ENCODE measurements around the gene GNAI1.

GRCh38 chr7:80224415-80224814, 89.8 kb downstream of the GNAI1 start:
- no peak for TF ChIP-seq CTCF (IDR thresholded peaks at IDR 0.05; ENCODE audit: low read length)
- no peak for TF ChIP-seq EZH2 (optimal IDR thresholded peaks at IDR 0.05; ENCODE audit: low read depth, low read length)
- TF ChIP-seq EZH2phosphoT487 (IDR thresholded peaks at IDR 0.05; ENCODE audit: low read length) = no peak
